Motor neuron (in vitro differentiated cells): ENCODE measurements around the gene VKORC1. TPM values are rescaled to one million over a fixed set of nuclear protein-coding genes. Genes with fewer than 3 reads are reported as not detected.

ENCODE experiments used
- ATAC-seq, 8 experiments: fragments of 200-7000 bp; cut with Tn5 transposase; replicated peaks in 6 of 8; 2 replicates each; pipeline ENCODE4 v1.8.0; 2021; ENCODE audit warnings: mild to moderate bottlenecking in 8 of 8, moderate library complexity in 8 of 8
- H3K27ac ChIP-seq, 2 donors: fragments of 250-450 bp; sonication (Bioruptor Pico); 2 replicates each; pipeline ENCODE4 v1.9.0; 2021; ENCODE audit warnings: antibody characterized with exemption in 2 of 2, mild to moderate bottlenecking in 2 of 2, moderate library complexity in 1 of 2
- H3K4me1 ChIP-seq, 2 donors: fragments of 250-450 bp; sonication (Bioruptor Pico); replicated peaks in 1 of 2; 2 replicates each; pipeline ENCODE4 v1.6.1; 2021; ENCODE audit warnings: antibody characterized with exemption in 2 of 2, mild to moderate bottlenecking in 2 of 2, moderate library complexity in 1 of 2
- H3K4me3 ChIP-seq, 5 donors: fragments of 250-450 bp; sonication (Bioruptor Pico); 2 replicates each; pipeline ENCODE4 v1.9.0; 2021; ENCODE audit warnings: antibody characterized with exemption in 5 of 5, mild to moderate bottlenecking in 5 of 5, moderate library complexity in 4 of 5
- WGBS, 10 experiments: fragments of 450-650 bp; shearing (Covaris generic); methylation state at CpG; one replicate each; pipeline ENCODE4 v1.0.0; 2022; 5-methylcytosine and 5-hydroxymethylcytosine counted together
- in situ Hi-C, 9 experiments: fragments of 400-800 bp; cut with MboI; loops; one replicate each; pipeline ENCODE4 v1.15.0; 2021; ENCODE audit warnings: low sequenced_read_pairs in 9 of 9, low pct_unique_long_range_greater_than_20kb in 2 of 9; ENCODE audit not compliant: unreplicated experiment in 9 of 9
- total RNA-seq, 8 experiments: library from RNA; unstranded; fragments of 300-600 nt; gene quantifications; 2 replicates each; pipeline versions ENCODE4 v1.2.3 to v1.2.4, GENCODE V29; 2022

The VKORC1 gene
- total RNA-seq, 8 experiments from 2014 or later = 53.8 to 109 (median 72.4) TPM

- in situ Hi-C loops = no loop called here
- Histone ChIP-seq H3K4me3 (peak within 1 kb of the TSS; percentile 63 to 99 (median 81)), H3K4me1 (peaks cover 4 to 8% of the 10 kb centered on the region in 2 donors), H3K27ac (peak within 1 kb of the TSS; percentile 92 to 96)
- ATAC-seq = peak; percentile 71 to 87 (median 78)
- 0 to 2% (median 0%) methylated on average over 1 to 16 of the region's 48 CpGs; no CpG with 5 or more reads in 2 of the 10 experiments for WGBS, 10 experiments
Measured at GRCh38 chr16:31073970-31074813, 20.4 kb downstream of the VKORC1 start, which contains the start of the genes ZNF646 and ZNF668. TSS of gene ZNF646 (plus strand) at chr16:31074422. CDS start at chr16:31076325, 1,903 bp downstream. TSS of gene ZNF668 (minus strand) at chr16:31074240. CDS start at chr16:31064459, 9,781 bp downstream.

GRCh38 chr16:31073142-31073969, 21.2 kb downstream of the VKORC1 start:
- H3K4me3 ChIP-seq = peak overlapping the region; percentile 63 to 99 (median 81)
- in situ Hi-C loops = no loop called here
- H3K4me1 ChIP-seq = peaks cover 4 to 8% of the 10 kb centered on the region in 2 donors
- ATAC-seq = peak; percentile 56 to 83 (median 78)
- H3K27ac ChIP-seq = peak overlapping the region; percentile 92 to 96
- 0 to 7% (median 0%) methylated on average over 3 to 20 of the region's 83 CpGs; no CpG with 5 or more reads in 4 of the 10 experiments for WGBS, 10 experiments

- Histone ChIP-seq H3K27ac (peak overlapping the region; percentile 92 to 96), H3K4me1 (peaks cover 4 to 8% of the 10 kb centered on the region in 2 donors), H3K4me3 (peak overlapping the region; percentile 63 to 99 (median 81))
- ATAC-seq = peak in 2 of 8 experiments; percentile 1
- WGBS, 10 experiments = 0 to 7% (median 0%) methylated on average over 1 to 17 of the region's 27 CpGs; no CpG with 5 or more reads in 4 of the 10 experiments
- in situ Hi-C loops = no loop called here
Measured at GRCh38 chr16:31072540-31073141, 22.0 kb downstream of the VKORC1 start.

GRCh38 chr16:31071861-31072260, 22.7 kb downstream of the VKORC1 start:
- ATAC-seq = peak in 1 of 8 experiments; percentile 1
- peaks cover 4 to 8% of the 10 kb centered on the region in 2 donors for H3K4me1 ChIP-seq
- H3K27ac ChIP-seq = peak overlapping the region in 1 of 2 donors; percentile 92
- in situ Hi-C loops = no loop called here
- 0 to 80% (median 7%) methylated on average over 1 to 4 of the region's 4 CpGs; no CpG with 5 or more reads in 2 of the 10 experiments for WGBS, 10 experiments
- peak overlapping the region; percentile 63 to 99 (median 81) for H3K4me3 ChIP-seq

- 67 to 100% (median 86%) methylated on average over 1 to 3 of the region's 3 CpGs; no CpG with 5 or more reads in 2 of the 10 experiments for WGBS, 10 experiments
- no peak overlapping the region for H3K4me3 ChIP-seq
- in situ Hi-C loops = no loop called here
- no peak overlapping the region for H3K27ac ChIP-seq
- peaks cover 0 to 4% of the 10 kb centered on the region in 2 donors for H3K4me1 ChIP-seq
- no peak for ATAC-seq
Measured at GRCh38 chr16:31067342-31067741, 27.3 kb downstream of the VKORC1 start.

GRCh38 chr16:31064882-31065461, 29.6 kb downstream of the VKORC1 start:
- peak in 5 of 8 experiments; percentile 10 to 100 (median 90) for ATAC-seq
- H3K27ac ChIP-seq = no peak overlapping the region
- in situ Hi-C loops = no loop called here

GRCh38 chr16:31063843-31064611, 30.6 kb downstream of the VKORC1 start:
- H3K27ac ChIP-seq = no peak overlapping the region
- H3K4me1 ChIP-seq = no peaks in the 10 kb centered on the region
- 85 to 100% (median 95%) methylated on average over 3 to 35 of the region's 56 CpGs; no CpG with 5 or more reads in 3 of the 10 experiments for WGBS, 10 experiments
- H3K4me3 ChIP-seq = no peak overlapping the region
- peak in 1 of 8 experiments; percentile 25 for ATAC-seq
- in situ Hi-C loops = no loop called here

More at GRCh38 chr16:31064882-31065461, 29.6 kb downstream of the VKORC1 start:
- Histone ChIP-seq H3K4me1 (no peaks in the 10 kb centered on the region), H3K4me3 (no peak overlapping the region)
- 60 to 100% (median 90%) methylated on average over 1 to 3 of the region's 4 CpGs; no CpG with 5 or more reads in 6 of the 10 experiments for WGBS, 10 experiments

GRCh38 chr16:31063495-31063842, 31.1 kb downstream of the VKORC1 start:
- WGBS, 10 experiments = 20 to 100% (median 93%) methylated on average over 1 to 6 of the region's 9 CpGs; no CpG with 5 or more reads in 7 of the 10 experiments
- Histone ChIP-seq H3K4me1 (no peaks in the 10 kb centered on the region), H3K4me3 (no peak overlapping the region), H3K27ac (no peak overlapping the region)
- no peak for ATAC-seq
- in situ Hi-C loops = no loop called here

- in situ Hi-C loops = no loop called here
Measured at GRCh38 chr16:31061813-31062440, 32.7 kb downstream of the VKORC1 start.

GRCh38 chr16:31061126-31061812, 33.3 kb downstream of the VKORC1 start:
- Histone ChIP-seq H3K4me1 (no peaks in the 10 kb centered on the region), H3K27ac (no peak overlapping the region), H3K4me3 (no peak overlapping the region)
- ATAC-seq = peak in 1 of 8 experiments; percentile 25
- in situ Hi-C loops = no loop called here
- WGBS, 10 experiments = 100% methylated on average over 1 to 3 of the region's 42 CpGs; no CpG with 5 or more reads in 8 of the 10 experiments

More at GRCh38 chr16:31061813-31062440, 32.7 kb downstream of the VKORC1 start:
- Histone ChIP-seq H3K4me1 (no peaks in the 10 kb centered on the region), H3K4me3 (no peak overlapping the region), H3K27ac (no peak overlapping the region)
- ATAC-seq = no peak
- WGBS, 10 experiments = 95 to 97% (median 96%) methylated on average over 4 to 31 of the region's 54 CpGs; no CpG with 5 or more reads in 7 of the 10 experiments

- H3K27ac ChIP-seq = no peak overlapping the region
- WGBS, 10 experiments = 80 to 100% (median 100%) methylated on average over 1 to 4 of the region's 4 CpGs; no CpG with 5 or more reads in 3 of the 10 experiments
- no peak overlapping the region for H3K4me3 ChIP-seq
- ATAC-seq = no peak
- H3K4me1 ChIP-seq = no peaks in the 10 kb centered on the region
- in situ Hi-C loops = no loop called here
Measured at GRCh38 chr16:31055613-31056012, 39.0 kb downstream of the VKORC1 start.
